Heart left ventricle (tissue), 16 donors: Measurements from ENCODE around the gene HMCN2. TPM values are rescaled to one million over a fixed set of nuclear protein-coding genes. Genes with fewer than 3 reads are reported as not detected.

Experiments used
- ATAC-seq, 4 donors: fragments of 200-7000 bp; cut with Tn5 transposase; one replicate each; pipeline ENCODE4 v1.9.1; 2020 to 2022; ENCODE audit warnings: moderate library complexity in 4 of 4, mild to moderate bottlenecking in 3 of 4, moderate number of reproducible peaks in 1 of 4
- DNase-seq, 5 donors: peaks; one replicate each; pipeline ENCODE4 v3.0.0-alpha.2; 2020
- H3K27ac ChIP-seq, 12 donors: fragments of 200-600 bp; sonication (generic) in 4 of 12; one replicate each; pipeline versions ENCODE4 v1.5.0 to v1.8.0; 2016 to 2022; ENCODE audit warnings: mild to moderate bottlenecking in 2 of 12
- H3K27me3 ChIP-seq, 9 donors: fragments of 200-600 bp; sonication (generic) in 2 of 9; one replicate each; pipeline versions ENCODE4 v1.5.1 to v1.8.0; 2016 to 2022; ENCODE audit warnings: mild to moderate bottlenecking in 3 of 9
- H3K36me3 ChIP-seq, 9 donors: fragments of 200-600 bp; sonication (generic) in 2 of 9; one replicate each; pipeline versions ENCODE4 v1.5.0 to v1.8.0; 2018 to 2022; ENCODE audit warnings: mild to moderate bottlenecking in 2 of 9
- H3K4me1 ChIP-seq, 12 donors: fragments of 200-600 bp; sonication (generic) in 4 of 12; one replicate each; pipeline versions ENCODE4 v1.5.0 to v1.8.0; 2016 to 2022; ENCODE audit warnings: mild to moderate bottlenecking in 3 of 12
- H3K4me3 ChIP-seq, 12 donors: fragments of 200-600 bp; sonication (generic) in 4 of 12; one replicate each; pipeline versions ENCODE4 v1.5.0 to v1.8.0; 2017 to 2022; ENCODE audit warnings: mild to moderate bottlenecking in 9 of 12, moderate library complexity in 4 of 12
- H3K9me3 ChIP-seq, 12 donors: fragments of 200-600 bp; sonication (generic) in 4 of 12; one replicate each; pipeline versions ENCODE4 v1.5.0 to v1.8.0; 2016 to 2022; ENCODE audit warnings: mild to moderate bottlenecking in 1 of 12
- POLR2A ChIP-seq, 2 donors: fragments of 450-650 bp; IDR thresholded peaks; one replicate each; pipeline ENCODE4 v1.6.1; 2017; ENCODE audit warnings: antibody characterized with exemption in 2 of 2, mild to moderate bottlenecking in 2 of 2, moderate library complexity in 2 of 2
- WGBS, 4 donors: extraction: QIAGEN DNeasy Blood & Tissue Kit in 2 of 4; methylation state at CpG; one replicate each; pipeline versions ENCODE4 v1.1.5 to v1.1.7; 2013 to 2018; 5-methylcytosine and 5-hydroxymethylcytosine counted together
- intact Hi-C, 10 donors: fragments of 100-400 bp; cut with DNase I; formaldehyde crosslinking; loops; one replicate each; pipeline versions ENCODE4 v1.11.1 to v1.14.2; 2022
- polyA plus RNA-seq, 2 donors: library from polyadenylated mRNA; stranded (reverse); fragments of 200-250 nt; gene quantifications; one replicate each; pipeline ENCODE4 v1.2.3, GENCODE V29; 2013
- total RNA-seq, 9 donors: library from RNA; depleted of rRNA in 2 of 9; stranded (reverse); fragments of >200 nt in 2 of 9; fragmentation: NEBNext Ultra II Directional in 3 of 9; extraction: Animal tissue kit (Norgen Biotek cat#: 25700) in 3 of 9; gene quantifications; one replicate each; pipeline versions ENCODE4 v1.1.0 to v1.2.4, GENCODE V29; 2016 to 2023
- TF ChIP-seq, protein P1 (sequence below), 12 donors: fragments of 200-600 bp; sonication (generic) in 4 of 12; IDR thresholded peaks; one replicate each; pipeline versions ENCODE4 v1.5.0 to v1.8.0; 2018 to 2022; ENCODE audit warnings: antibody characterized with exemption in 12 of 12, mild to moderate bottlenecking in 5 of 12
- donor health status: ischemic (EF 13 %, LVEDD 7.1; RV severe dilation, severe dysfunction).
- donor health status: healthy with polysubstance abuse.
- donor health status: DM: no; HTN: yes; CAD: no.
- donor health status: DM: no; HTN: no; CAD: no.
- donor health status: ischemic (EF 25% LVEDD 6.9; RV normal size, moderate dysfunction).
- donor health status: ischemic (EF 25% LVEDD 5.7; RV mildly dilated, moderate dysfunction).
- donor health status: healthy.
- donor health status: DM: yes; HTN: yes; CAD: no.
- donor health status: ischemic (EF 35%, LVEDD 5.7; RV mildly dilated, moderate dysfunction).
- donor health status: nonischemic (EF 11% LVEDD 7.7; RV severe dilation, severe dysfunction).
- donor health status: DM: yes; HTN: yes; CAD: no.
- donor health status: PGD.
- donor health status: ischemic (EF 29% LVEDD 5.4; RV normal size, mild dysfunction).
- donor health status: nonischemic (EF 23%, LVEDD 6.1; RV moderate dilation, normal function).

The HMCN2 gene
- total and polyA plus RNA-seq, 11 donors: 2.3 to 10.4 (median 4.3) TPM

DNA sequence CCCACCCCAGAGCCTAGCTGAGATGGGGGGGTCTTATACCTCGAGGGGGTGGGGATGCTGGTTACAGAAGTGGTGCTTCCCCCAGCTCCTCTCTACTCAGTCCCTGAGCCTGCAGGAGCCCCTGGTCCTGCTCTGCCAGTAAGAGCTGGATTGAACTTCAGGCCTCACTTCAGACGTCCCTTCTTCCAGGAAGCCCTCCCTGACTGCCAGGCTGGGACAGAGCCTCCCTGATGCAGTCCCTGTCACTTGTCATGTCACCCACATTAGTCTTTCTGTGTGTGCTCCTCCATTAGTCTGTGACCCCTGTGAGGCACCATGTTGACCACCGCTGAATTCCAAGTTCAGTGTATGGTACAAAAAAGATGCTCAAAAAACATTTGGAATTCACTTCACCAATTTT is 100.5 kb downstream of the HMCN2 start:
- Histone ChIP-seq H3K4me3 (no peak overlapping the region), H3K27ac (no peak overlapping the region), H3K9me3 (no peaks in the 10 kb centered on the region), H3K27me3 (no peaks in the 10 kb centered on the region), H3K36me3 (peaks cover 0 to 2% (median 0%) of the 10 kb centered on the region in 9 donors), H3K4me1 (no peaks in the 10 kb centered on the region)
- WGBS, 4 donors: 76 to 96% (median 87%) methylated on average over 3 of the region's 3 CpGs
- ATAC-seq: peak in 1 of 4 donors; percentile 5
- TF ChIP-seq, protein P1, sequence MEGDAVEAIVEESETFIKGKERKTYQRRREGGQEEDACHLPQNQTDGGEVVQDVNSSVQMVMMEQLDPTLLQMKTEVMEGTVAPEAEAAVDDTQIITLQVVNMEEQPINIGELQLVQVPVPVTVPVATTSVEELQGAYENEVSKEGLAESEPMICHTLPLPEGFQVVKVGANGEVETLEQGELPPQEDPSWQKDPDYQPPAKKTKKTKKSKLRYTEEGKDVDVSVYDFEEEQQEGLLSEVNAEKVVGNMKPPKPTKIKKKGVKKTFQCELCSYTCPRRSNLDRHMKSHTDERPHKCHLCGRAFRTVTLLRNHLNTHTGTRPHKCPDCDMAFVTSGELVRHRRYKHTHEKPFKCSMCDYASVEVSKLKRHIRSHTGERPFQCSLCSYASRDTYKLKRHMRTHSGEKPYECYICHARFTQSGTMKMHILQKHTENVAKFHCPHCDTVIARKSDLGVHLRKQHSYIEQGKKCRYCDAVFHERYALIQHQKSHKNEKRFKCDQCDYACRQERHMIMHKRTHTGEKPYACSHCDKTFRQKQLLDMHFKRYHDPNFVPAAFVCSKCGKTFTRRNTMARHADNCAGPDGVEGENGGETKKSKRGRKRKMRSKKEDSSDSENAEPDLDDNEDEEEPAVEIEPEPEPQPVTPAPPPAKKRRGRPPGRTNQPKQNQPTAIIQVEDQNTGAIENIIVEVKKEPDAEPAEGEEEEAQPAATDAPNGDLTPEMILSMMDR (IDR thresholded peaks at IDR 0.05): no peak
- no peak for TF ChIP-seq POLR2A (IDR thresholded peaks at IDR 0.05)
- intact Hi-C loops: no loop called here
- no peak for DNase-seq

DNA sequence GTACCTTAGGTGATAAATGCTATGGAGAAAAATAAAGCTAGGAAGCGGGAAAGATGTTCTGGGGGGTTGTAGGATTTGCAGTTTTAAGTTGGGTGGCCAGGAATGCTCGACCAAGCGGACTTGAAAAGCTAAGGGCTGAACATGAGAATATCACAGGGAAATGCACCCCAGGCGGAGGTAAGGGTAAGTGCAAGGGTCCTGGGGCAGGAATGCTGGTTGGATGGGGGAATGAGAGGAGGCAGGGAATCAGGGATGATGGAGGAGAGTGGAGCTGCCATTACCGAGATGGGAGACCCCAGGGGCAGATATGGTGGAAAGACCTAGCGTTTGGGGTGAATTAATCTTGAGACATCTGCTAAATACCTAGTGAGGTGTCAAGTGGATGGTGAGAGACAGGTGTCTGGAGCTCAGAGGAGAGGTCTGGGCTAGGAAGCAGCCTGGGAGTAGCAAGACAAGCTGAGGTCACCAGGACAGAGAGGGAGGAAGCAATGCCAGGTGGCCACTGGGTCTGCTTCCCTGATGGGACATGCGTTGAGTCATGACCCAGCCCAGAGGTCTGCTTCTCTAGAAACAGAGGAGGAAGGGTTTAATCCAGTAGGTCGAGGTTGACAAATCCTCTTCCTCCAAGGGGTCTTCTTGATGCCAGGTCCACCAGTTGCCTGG is 101.5 kb downstream of the HMCN2 start:
- H3K4me1 ChIP-seq: no peaks in the 10 kb centered on the region
- ATAC-seq (no peak), DNase-seq (no peak)
- H3K4me3 ChIP-seq: no peak overlapping the region
- H3K27me3 ChIP-seq: no peaks in the 10 kb centered on the region
- H3K9me3 ChIP-seq: no peaks in the 10 kb centered on the region
- WGBS, 4 donors: 86 to 88% (median 87%) methylated on average over 8 of the region's 8 CpGs
- intact Hi-C loops: no loop called here
- no peak overlapping the region for H3K27ac ChIP-seq
- TF ChIP-seq, protein P1 (IDR thresholded peaks at IDR 0.05): no peak
- H3K36me3 ChIP-seq: peaks cover 0 to 6% (median 0%) of the 10 kb centered on the region in 9 donors

DNA sequence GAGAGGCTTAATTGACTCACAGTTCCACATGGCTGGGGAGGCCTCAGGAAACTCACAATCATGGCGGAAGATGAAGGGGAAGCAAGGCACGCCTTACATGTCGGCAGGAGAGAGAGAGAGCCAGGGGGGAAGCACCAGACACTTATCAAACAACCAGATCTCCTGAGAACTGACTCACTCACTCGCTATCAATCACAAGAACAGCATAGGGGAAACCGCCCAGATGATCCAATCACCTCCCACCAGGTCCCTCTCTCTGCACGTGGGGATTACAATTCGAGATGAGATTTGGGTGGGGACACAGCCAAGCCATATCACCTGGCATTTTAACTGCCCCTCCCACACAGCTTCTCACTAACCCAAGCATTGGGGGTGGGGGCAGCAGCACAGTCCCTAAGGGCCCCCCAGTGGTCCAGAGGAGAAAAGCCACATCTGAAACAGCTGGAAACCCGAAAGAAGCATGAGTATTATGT is 103.1 kb downstream of the HMCN2 start:
- intact Hi-C loops: no loop called here
- 53 to 71% (median 60%) methylated on average over 8 of the region's 8 CpGs for whole genome bisulfite sequencing, 4 donors
- no peak overlapping the region for H3K27ac ChIP-seq
- peaks cover 0 to 14% (median 0%) of the 10 kb centered on the region in 9 donors for H3K36me3 ChIP-seq
- no peaks in the 10 kb centered on the region for H3K27me3 ChIP-seq
- no peaks in the 10 kb centered on the region for H3K4me1 ChIP-seq
- no peak overlapping the region for H3K4me3 ChIP-seq
- no peaks in the 10 kb centered on the region for H3K9me3 ChIP-seq
- TF ChIP-seq POLR2A (IDR thresholded peaks at IDR 0.05): no peak
- TF ChIP-seq, protein P1 (IDR thresholded peaks at IDR 0.05): no peak
- DNase-seq: no peak
- no peak for ATAC-seq

DNA sequence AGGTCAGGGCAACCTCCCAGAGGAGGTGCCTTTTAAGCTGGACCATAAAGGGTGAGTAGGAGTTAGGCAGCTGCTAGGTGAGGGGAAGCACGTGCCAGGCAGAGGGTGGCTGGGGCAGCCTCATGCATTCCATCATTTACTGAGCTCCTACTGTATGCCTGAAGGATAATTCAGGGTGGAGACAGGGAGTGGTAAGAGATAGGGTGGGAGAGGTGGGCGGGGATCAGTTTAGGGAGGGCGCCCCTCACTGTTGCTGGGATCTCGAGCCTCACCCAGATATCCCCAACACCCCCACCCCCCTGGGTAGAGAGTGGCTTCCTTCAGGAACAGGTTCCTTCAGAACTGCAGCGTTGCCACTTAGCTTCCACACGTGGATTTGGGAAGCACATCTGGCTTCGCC is 104.7 kb downstream of the HMCN2 start:
- intact Hi-C loops: no loop called here
- DNase-seq (no peak), ATAC-seq (no peak)
- Histone ChIP-seq H3K36me3 (peaks cover 0 to 17% (median 0%) of the 10 kb centered on the region in 9 donors), H3K9me3 (no peaks in the 10 kb centered on the region), H3K4me1 (no peaks in the 10 kb centered on the region), H3K27me3 (no peaks in the 10 kb centered on the region), H3K4me3 (no peak overlapping the region), H3K27ac (no peak overlapping the region)
- 69 to 90% (median 82%) methylated on average over 5 to 7 of the region's 7 CpGs for WGBS, 4 donors
- no peak for TF ChIP-seq POLR2A (IDR thresholded peaks at IDR 0.05)
- TF ChIP-seq, protein P1 (IDR thresholded peaks at IDR 0.05): no peak
